K562 (cell line): Measurements from ENCODE around the gene KCNJ11. TPM values are rescaled to one million over a fixed set of nuclear protein-coding genes. Genes with fewer than 3 reads are reported as not detected.

ENCODE experiments used
- ATAC-seq: fragments of 200-7000 bp; cut with Tn5 transposase; 3 replicates; pipeline ENCODE4 v1.9.1; 2020; ENCODE audit warnings: moderate library complexity
- BruUV-seq: library from RNA; stranded (reverse); fragments of 400-500 nt; replicated peaks from 2 replicates; lab custom pipeline; 2021; lab: Mats Ljungman, UMichigan
- CTCF ChIA-PET: fragments of 300-600 bp; formaldehyde crosslinking; extraction: SDS; loops from one replicate; lab custom pipeline; 2021; ENCODE audit warnings: low intra/inter-chr PET ratio; lab: Yijun Ruan, JAX
- POLR2A ChIA-PET: fragments of 300-600, 350-650 bp; sonication (Branson Sonifier 250); formaldehyde crosslinking; extraction: SDS; loops from one replicate; lab custom pipeline; 2021; ENCODE audit warnings: antibody characterized with exemption, inconsistent platforms; lab: Yijun Ruan, JAX
- DNase-seq, 4 experiments: peaks; one replicate each; pipeline versions ENCODE4 v3.0.0 to v3.0.0-alpha.2; 2011 to 2018; ENCODE audit warnings: low spot score in 3 of 4, mixed read lengths in 3 of 4; ENCODE audit errors: extremely low read depth in 1 of 4
- FAIRE-seq: peaks from 2 replicates; lab custom pipeline; 2011; peaks lifted over from hg19 to GRCh38; lab: Jason Lieb, UNC
- H2AFZ ChIP-seq: 2 replicates; pipeline ENCODE4 v1.6.0; 2011; ENCODE audit warnings: low read depth, low read length, control low read depth, inconsistent platforms
- H3K27ac ChIP-seq: fragments of 200-600 bp; 3 replicates; pipeline ENCODE4 v1.8.0; 2011; ENCODE audit warnings: low read depth, mild to moderate bottlenecking, control low read depth, inconsistent platforms, low read length, moderate library complexity, mixed read lengths; ENCODE audit errors: extremely low read depth
- H3K27me3 ChIP-seq, 2 experiments: fragments of 300-600 bp in 1 of 2; 2 replicates in 1 of 2; 3 replicates in 1 of 2; pipeline versions ENCODE4 v1.6.0 to v1.8.0; 2011; ENCODE audit warnings: inconsistent platforms in 2 of 2, low read length in 2 of 2, mild to moderate bottlenecking in 1 of 2, mixed read lengths in 1 of 2, moderate library complexity in 1 of 2; ENCODE audit not compliant: control insufficient read depth in 2 of 2, insufficient read depth in 2 of 2
- H3K36me3 ChIP-seq: fragments of 300-600 bp; 3 replicates; pipeline ENCODE4 v1.8.0; 2011; ENCODE audit warnings: mild to moderate bottlenecking, low read length, inconsistent platforms; ENCODE audit not compliant: control insufficient read depth, insufficient read depth
- H3K4me1 ChIP-seq, 2 experiments: fragments of 200-600 bp in 1 of 2; replicated peaks in 1 of 2; 2 replicates in 1 of 2; 3 replicates in 1 of 2; pipeline versions ENCODE4 v1.5.1 to v1.8.0; 2011; ENCODE audit warnings: inconsistent platforms in 2 of 2, low read length in 2 of 2, mild to moderate bottlenecking in 1 of 2, mixed read lengths in 1 of 2, moderate library complexity in 1 of 2; ENCODE audit not compliant: control insufficient read depth in 2 of 2, insufficient read depth in 2 of 2
- H3K4me2 ChIP-seq: 2 replicates; pipeline ENCODE4 v1.6.1; 2011; ENCODE audit warnings: low read length, control low read depth, inconsistent platforms, mixed read lengths; ENCODE audit not compliant: insufficient read depth
- H3K4me3 ChIP-seq: fragments of 200-600 bp; sonication (generic), shearing (Covaris generic); 2 replicates; pipeline ENCODE4 v1.5.1; 2016; ENCODE audit warnings: control low read depth, inconsistent platforms
- H3K79me2 ChIP-seq: fragments of 200-600 bp; 3 replicates; pipeline ENCODE4 v1.8.0; 2011; ENCODE audit warnings: low read length, inconsistent platforms; ENCODE audit not compliant: control insufficient read depth, insufficient read depth
- H3K9ac ChIP-seq, 2 experiments: 2 replicates each; pipeline versions ENCODE4 v1.6.0 to v1.6.1; 2011; ENCODE audit warnings: low read depth in 2 of 2, low read length in 2 of 2, control low read depth in 1 of 2, inconsistent platforms in 1 of 2, mild to moderate bottlenecking in 1 of 2, mixed read lengths in 1 of 2; ENCODE audit not compliant: insufficient read depth in 1 of 2
- H3K9me1 ChIP-seq: one replicate; pipeline ENCODE4 v1.6.0; 2011; ENCODE audit warnings: inconsistent platforms, mild to moderate bottlenecking, low read length, moderate library complexity; ENCODE audit not compliant: control insufficient read depth, insufficient read depth
- H3K9me3 ChIP-seq: replicated peaks from 2 replicates; pipeline ENCODE4 v1.5.1; 2011; ENCODE audit warnings: low read depth, low read length, inconsistent platforms; ENCODE audit not compliant: control insufficient read depth, insufficient read depth
- H4K20me1 ChIP-seq: replicated peaks from 2 replicates; pipeline ENCODE4 v1.6.1; 2011; ENCODE audit warnings: low read length, inconsistent platforms, mixed read lengths; ENCODE audit not compliant: control insufficient read depth, insufficient read depth
- CCNT2 ChIP-seq: IDR thresholded peaks from 2 replicates; pipeline ENCODE4 v1.6.1; 2011; ENCODE audit warnings: borderline replicate concordance, low read depth, mild to moderate bottlenecking, moderate library complexity, mixed read lengths, low read length; ENCODE audit not compliant: insufficient read length; ENCODE audit errors: extremely low read depth
- GATAD2A ChIP-seq: fragments of 450-650 bp; IDR thresholded peaks from 2 replicates; pipeline ENCODE4 v1.6.1; 2017
- RB1 ChIP-seq: fragments of 450-650 bp; IDR thresholded peaks from 2 replicates; pipeline ENCODE4 v1.6.1; 2017; ENCODE audit warnings: low read depth, mild to moderate bottlenecking
- SMARCA4 ChIP-seq: fragments of 450-650 bp; IDR thresholded peaks from 2 replicates; pipeline ENCODE4 v1.6.1; 2016
- SOX6 ChIP-seq: fragments of 450-650 bp; IDR thresholded peaks from 2 replicates; pipeline ENCODE4 v1.6.1; 2014; ENCODE audit warnings: mild to moderate bottlenecking
- ZNF347 ChIP-seq: fragments of 450-650 bp; formaldehyde crosslinking; IDR thresholded peaks from 2 replicates; pipeline ENCODE4 v1.4.0; 2020; ENCODE audit warnings: low read depth, mild to moderate bottlenecking, moderate library complexity
- WGBS: fragments of 100-300 bp; shearing (Covaris generic); methylation state at CpG from one replicate; pipeline ENCODE4 v1.1.6; 2016; ENCODE audit warnings: low coverage, mixed read lengths; ENCODE audit not compliant: insufficient coverage; ENCODE audit errors: missing lambda C conversion rate; 5-methylcytosine and 5-hydroxymethylcytosine counted together
- in situ Hi-C: fragments of 300-500 bp; cut with MboI; formaldehyde crosslinking; loops from 4 replicates; pipeline ENCODE4 v1.15.0; 2018; ENCODE audit warnings: inconsistent platforms, mixed read lengths
- intact Hi-C: fragments of 100-400 bp; cut with micrococcal nuclease; formaldehyde crosslinking; loops from 2 replicates; pipeline ENCODE4 v1.14.2; 2022
- polyA plus RNA-seq, 8 experiments: library from polyadenylated mRNA; depleted of rRNA in 4 of 8; stranded (reverse) in 5 of 8; unstranded in 3 of 8; fragments of >200 nt; fragmentation: Nextera tagmentation in 2 of 8; fragmentation: Illumina TruSeq in 1 of 8; extraction: Ambion mirVana in 2 of 8; extraction: Trizol in 1 of 8; gene quantifications; 2 replicates each; pipeline versions ENCODE4 v1.2.1 to v1.2.3, GENCODE V29; 2011 to 2014; ENCODE audit warnings: inconsistent platforms in 1 of 8, missing spikeins in 1 of 8
- total RNA-seq, 7 experiments: library from RNA; depleted of rRNA in 6 of 7; stranded (reverse); fragments of >200 nt in 6 of 7; fragmentation: Illumina TruSeq in 2 of 7; extraction: Trizol in 2 of 7; gene quantifications; 2 replicates each; pipeline versions ENCODE4 v1.2.1 to v1.2.3, GENCODE V29; 2011 to 2021; ENCODE audit warnings: low replicate concordance in 1 of 7

Gene KCNJ11
- total and polyA plus RNA-seq, 9 of the 15 experiments (the other 6 are each of a cell fraction or from before 2014, with no cell fraction given) = 0.54 to 3.7 (median 0.86) TPM; not detected in 2

DNA sequence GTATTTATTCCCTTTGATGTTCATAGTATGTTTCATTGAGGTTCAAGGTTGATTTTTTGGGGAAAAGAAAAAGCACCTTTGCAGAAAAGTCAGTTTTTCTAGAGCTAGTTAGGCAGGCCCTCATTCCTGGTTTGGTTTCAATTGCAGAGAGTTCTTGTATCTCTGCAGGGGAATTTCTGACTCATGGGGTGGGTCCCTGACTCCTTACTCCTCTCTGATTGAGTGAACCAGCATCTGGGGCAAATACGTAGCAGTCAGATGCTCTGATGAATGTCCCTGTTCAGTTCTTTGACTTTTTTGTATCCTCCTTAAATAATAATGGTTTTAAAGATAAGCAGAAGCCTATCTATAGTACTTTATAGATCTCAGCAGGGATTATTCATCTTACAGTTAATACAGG, 44.6 kb downstream of the KCNJ11 start:
- H3K27ac ChIP-seq = no peak overlapping the region
- no peaks in the 10 kb centered on the region for H4K20me1 ChIP-seq
- no peaks in the 10 kb centered on the region for H3K4me1 ChIP-seq
- intact Hi-C loops = no loop called here
- no peaks in the 10 kb centered on the region for H3K9me3 ChIP-seq
- no peak overlapping the region for H3K4me2 ChIP-seq
- no peak for TF ChIP-seq RB1
- TF ChIP-seq CCNT2 = no peak
- no peak for TF ChIP-seq GATAD2A
- no peak for TF ChIP-seq SOX6
- no peak for TF ChIP-seq SMARCA4
- no peak for TF ChIP-seq ZNF347 (CRISPR knock-in tag)
- H3K9ac ChIP-seq = no peak overlapping the region
- DNase-seq (no peak), ATAC-seq (no peak), FAIRE-seq (no peak)
- in situ Hi-C loops = no loop called here
- H3K36me3 ChIP-seq = no peaks in the 10 kb centered on the region
- no TSS peak for BruUV-seq
- no peak overlapping the region for H3K4me3 ChIP-seq
- 57% methylated on average over 1 of the region's 1 CpG for WGBS
- no peaks in the 10 kb centered on the region for H3K27me3 ChIP-seq
- H2AFZ ChIP-seq = no peak overlapping the region
- no peaks in the 10 kb centered on the region for H3K9me1 ChIP-seq
- no peaks in the 10 kb centered on the region for H3K79me2 ChIP-seq
- POLR2A ChIA-PET = interaction anchor here (0.6 to 1.0 kb wide), 2 partner anchors 9 to 10 kb away, joined by 3 read pairs; no protein-coding TSS in a partner anchor
- CTCF ChIA-PET = no interaction called here

DNA sequence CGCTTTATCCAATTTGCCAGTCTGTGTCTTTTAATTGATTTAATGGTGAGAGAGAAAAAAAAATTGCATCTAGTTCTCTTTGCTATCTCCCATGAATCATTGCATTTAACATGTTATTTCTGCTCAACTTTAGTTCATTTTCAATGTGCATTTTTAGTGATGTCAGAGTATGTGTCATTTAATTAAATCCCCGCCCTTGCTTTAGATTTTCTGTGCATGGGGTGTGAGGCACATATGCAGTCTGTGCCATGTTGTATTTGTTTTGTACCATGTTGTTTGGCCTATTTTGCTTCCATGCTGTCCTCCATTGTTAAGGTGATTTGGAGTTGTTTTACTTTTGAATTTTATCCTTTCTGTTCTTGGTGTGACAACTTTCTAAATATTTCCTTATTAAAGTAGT, 45.2 kb downstream of the KCNJ11 start:
- DNase-seq (no peak), FAIRE-seq (no peak), ATAC-seq (no peak)
- POLR2A ChIA-PET = interaction anchor here (1.0 kb wide), 1 partner anchor 9 kb away, joined by 3 read pairs; no protein-coding TSS in a partner anchor
- intact Hi-C loops (no loop called here), in situ Hi-C loops (no loop called here)
- H4K20me1 ChIP-seq = no peaks in the 10 kb centered on the region
- H3K4me3 ChIP-seq = no peak overlapping the region
- H3K79me2 ChIP-seq = no peaks in the 10 kb centered on the region
- no peaks in the 10 kb centered on the region for H3K9me3 ChIP-seq
- H3K4me1 ChIP-seq = no peaks in the 10 kb centered on the region
- 81% methylated on average over 2 of the region's 2 CpGs for WGBS
- no peak overlapping the region for H3K27ac ChIP-seq
- H3K36me3 ChIP-seq = no peaks in the 10 kb centered on the region
- BruUV-seq = no TSS peak
- no peak overlapping the region for H3K4me2 ChIP-seq
- no peak for TF ChIP-seq CCNT2
- no peak overlapping the region for H2AFZ ChIP-seq
- H3K27me3 ChIP-seq = no peaks in the 10 kb centered on the region
- CTCF ChIA-PET = no interaction called here
- H3K9ac ChIP-seq = no peak overlapping the region
- no peaks in the 10 kb centered on the region for H3K9me1 ChIP-seq

Other genes with a start within 250 kb of the KCNJ11 start
- gene PIK3C2A, start 180.7 kb downstream of the KCNJ11 start, total RNA-seq (2014; rRNA removed) = 10.7 and 11.1 TPM in 2 replicates
- 23.7 and 29.9 TPM in 2 replicates for gene PIK3C2A, start 180.7 kb downstream of the KCNJ11 start, total RNA-seq (2014; rRNA removed; fragmentation: Illumina TruSeq; extraction: Trizol)
- gene PIK3C2A, start 180.7 kb downstream of the KCNJ11 start, total RNA-seq (2015; rRNA removed; fragmentation: Illumina TruSeq; extraction: Trizol) = 22.8 and 23.6 TPM in 2 replicates
- gene PIK3C2A, start 180.7 kb downstream of the KCNJ11 start, total RNA-seq (2021) = 19.0 and 19.6 TPM in 2 replicates
- 24.9 and 25.2 TPM in 2 replicates for gene PIK3C2A, start 180.7 kb downstream of the KCNJ11 start, polyA plus RNA-seq (2011; rRNA removed)
- gene PIK3C2A, start 180.7 kb downstream of the KCNJ11 start, polyA plus RNA-seq (2014; fragmentation: Illumina TruSeq; extraction: Trizol) = 12.5 and 15.6 TPM in 2 replicates
- gene PIK3C2A, start 180.7 kb downstream of the KCNJ11 start, polyA plus RNA-seq (2014; fragmentation: Nextera tagmentation; extraction: Ambion mirVana) = 1 to 10 TPM; 3.1 to 4.1 TPM
- gene PIK3C2A, start 180.7 kb downstream of the KCNJ11 start, polyA plus RNA-seq (2014; rRNA removed) = 8.0 and 8.1 TPM in 2 replicates
- gene NUCB2, start 111.9 kb downstream of the KCNJ11 start, total RNA-seq (2014; rRNA removed) = 47.0 and 54.0 TPM in 2 replicates
- 67.3 and 81.6 TPM in 2 replicates for gene NUCB2, start 111.9 kb downstream of the KCNJ11 start, total RNA-seq (2014; rRNA removed; fragmentation: Illumina TruSeq; extraction: Trizol)
- 97.3 and 108 TPM in 2 replicates for gene NUCB2, start 111.9 kb downstream of the KCNJ11 start, total RNA-seq (2015; rRNA removed; fragmentation: Illumina TruSeq; extraction: Trizol)
- 55.6 and 62.0 TPM in 2 replicates for gene NUCB2, start 111.9 kb downstream of the KCNJ11 start, total RNA-seq (2021)
- 72.7 and 92.4 TPM in 2 replicates for gene NUCB2, start 111.9 kb downstream of the KCNJ11 start, polyA plus RNA-seq (2011; rRNA removed)
- 66.1 and 84.6 TPM in 2 replicates for gene NUCB2, start 111.9 kb downstream of the KCNJ11 start, polyA plus RNA-seq (2014; fragmentation: Illumina TruSeq; extraction: Trizol)
- gene NUCB2, start 111.9 kb downstream of the KCNJ11 start, polyA plus RNA-seq (2014; fragmentation: Nextera tagmentation; extraction: Ambion mirVana) = 10 to 100 TPM; 89.0 to 95.5 TPM
- 65.8 and 74.1 TPM in 2 replicates for gene NUCB2, start 111.9 kb downstream of the KCNJ11 start, polyA plus RNA-seq (2014; rRNA removed)
- 23.7 and 28.4 TPM in 2 replicates for gene NCR3LG1, start 36.9 kb downstream of the KCNJ11 start, total RNA-seq (2014; rRNA removed)
- gene NCR3LG1, start 36.9 kb downstream of the KCNJ11 start, total RNA-seq (2014; rRNA removed; fragmentation: Illumina TruSeq; extraction: Trizol) = 39.8 and 45.1 TPM in 2 replicates
- gene NCR3LG1, start 36.9 kb downstream of the KCNJ11 start, total RNA-seq (2015; rRNA removed; fragmentation: Illumina TruSeq; extraction: Trizol) = 36.2 and 38.1 TPM in 2 replicates
- 31.5 and 32.4 TPM in 2 replicates for gene NCR3LG1, start 36.9 kb downstream of the KCNJ11 start, total RNA-seq (2021)
- gene NCR3LG1, start 36.9 kb downstream of the KCNJ11 start, polyA plus RNA-seq (2011; rRNA removed) = 21.5 and 25.1 TPM in 2 replicates
- 30.8 and 33.8 TPM in 2 replicates for gene NCR3LG1, start 36.9 kb downstream of the KCNJ11 start, polyA plus RNA-seq (2014; fragmentation: Illumina TruSeq; extraction: Trizol)
- gene NCR3LG1, start 36.9 kb downstream of the KCNJ11 start, polyA plus RNA-seq (2014; fragmentation: Nextera tagmentation; extraction: Ambion mirVana) = 1 to 10 TPM; 4.1 to 6.6 TPM
- gene NCR3LG1, start 36.9 kb downstream of the KCNJ11 start, polyA plus RNA-seq (2014; rRNA removed) = 13.8 and 17.3 TPM in 2 replicates
- gene ABCC8, start 88.2 kb upstream of the KCNJ11 start, total RNA-seq (2014; rRNA removed) = not detected in 2 replicates
- gene ABCC8, start 88.2 kb upstream of the KCNJ11 start, total RNA-seq (2014; rRNA removed; fragmentation: Illumina TruSeq; extraction: Trizol) = not detected in 2 replicates
- gene ABCC8, start 88.2 kb upstream of the KCNJ11 start, total RNA-seq (2015; rRNA removed; fragmentation: Illumina TruSeq; extraction: Trizol) = not detected in 2 replicates
- 0.27 TPM in 1 of 2 replicates, not detected in the other for gene ABCC8, start 88.2 kb upstream of the KCNJ11 start, total RNA-seq (2021)
- not detected in 2 replicates for gene ABCC8, start 88.2 kb upstream of the KCNJ11 start, polyA plus RNA-seq (2011; rRNA removed)
- gene ABCC8, start 88.2 kb upstream of the KCNJ11 start, polyA plus RNA-seq (2014; fragmentation: Illumina TruSeq; extraction: Trizol) = not detected in 2 replicates
- not detected for gene ABCC8, start 88.2 kb upstream of the KCNJ11 start, polyA plus RNA-seq (2014; fragmentation: Nextera tagmentation; extraction: Ambion mirVana)
- gene ABCC8, start 88.2 kb upstream of the KCNJ11 start, polyA plus RNA-seq (2014; rRNA removed) = not detected in 2 replicates
- gene USH1C, start 155.8 kb upstream of the KCNJ11 start, total RNA-seq (2014; rRNA removed) = not detected in 2 replicates
- not detected in 2 replicates for gene USH1C, start 155.8 kb upstream of the KCNJ11 start, total RNA-seq (2014; rRNA removed; fragmentation: Illumina TruSeq; extraction: Trizol)
- not detected in 2 replicates for gene USH1C, start 155.8 kb upstream of the KCNJ11 start, total RNA-seq (2015; rRNA removed; fragmentation: Illumina TruSeq; extraction: Trizol)
- not detected in 2 replicates for gene USH1C, start 155.8 kb upstream of the KCNJ11 start, total RNA-seq (2021)
- gene USH1C, start 155.8 kb upstream of the KCNJ11 start, polyA plus RNA-seq (2011; rRNA removed) = not detected in 2 replicates
- gene USH1C, start 155.8 kb upstream of the KCNJ11 start, polyA plus RNA-seq (2014; fragmentation: Illumina TruSeq; extraction: Trizol) = not detected in 2 replicates
- gene USH1C, start 155.8 kb upstream of the KCNJ11 start, polyA plus RNA-seq (2014; fragmentation: Nextera tagmentation; extraction: Ambion mirVana) = not detected
- gene USH1C, start 155.8 kb upstream of the KCNJ11 start, polyA plus RNA-seq (2014; rRNA removed) = 0.04 TPM in 1 of 2 replicates, not detected in the other
- gene OTOG, start 158.6 kb upstream of the KCNJ11 start, total RNA-seq (2014; rRNA removed) = not detected in 2 replicates
- gene OTOG, start 158.6 kb upstream of the KCNJ11 start, total RNA-seq (2014; rRNA removed; fragmentation: Illumina TruSeq; extraction: Trizol) = not detected in 2 replicates
- not detected in 2 replicates for gene OTOG, start 158.6 kb upstream of the KCNJ11 start, total RNA-seq (2015; rRNA removed; fragmentation: Illumina TruSeq; extraction: Trizol)
- not detected in 2 replicates for gene OTOG, start 158.6 kb upstream of the KCNJ11 start, total RNA-seq (2021)
- not detected in 2 replicates for gene OTOG, start 158.6 kb upstream of the KCNJ11 start, polyA plus RNA-seq (2011; rRNA removed)
- not detected in 2 replicates for gene OTOG, start 158.6 kb upstream of the KCNJ11 start, polyA plus RNA-seq (2014; fragmentation: Illumina TruSeq; extraction: Trizol)
- not detected for gene OTOG, start 158.6 kb upstream of the KCNJ11 start, polyA plus RNA-seq (2014; fragmentation: Nextera tagmentation; extraction: Ambion mirVana)
- gene OTOG, start 158.6 kb upstream of the KCNJ11 start, polyA plus RNA-seq (2014; rRNA removed) = not detected in 2 replicates